Pancreas (tissue), 10 donors: ENCODE results near the gene PHF24. TPM values are rescaled to one million over a fixed set of nuclear protein-coding genes. Genes with fewer than 3 reads are reported as not detected.
A peak's percentile ranks its signal among the peaks of the same experiment; 100 is the strongest.
"Not testable (repeated sequence)": the region's sequence is repeated elsewhere in the genome, so short reads cannot be mapped to it uniquely, and the experiment has no call there.

Experiments
- ATAC-seq, 4 donors: fragments of 200-7000 bp; cut with Tn5 transposase; one replicate each; pipeline versions ENCODE4 v1.8.0 to v1.9.1; 2020; ENCODE audit warnings: mild to moderate bottlenecking in 4 of 4, moderate library complexity in 4 of 4
- DNase-seq, 6 donors: peaks; one replicate each; pipeline ENCODE4 v3.0.0-alpha.2; 2020
- FAIRE-seq: peaks from 2 replicates; lab custom pipeline; 2012; peaks lifted over from hg19 to GRCh38; lab: Jason Lieb, UNC
- H3K27ac ChIP-seq, 4 donors: fragments of 200-600 bp; sonication (generic); 1 replicate in 3 of 4; 2 replicates in 1 of 4; pipeline versions ENCODE4 v1.5.0 to v1.8.0; 2020
- H3K27me3 ChIP-seq, 4 donors: fragments of 200-600 bp; one replicate each; pipeline ENCODE4 v1.8.0; 2021
- H3K36me3 ChIP-seq, 3 donors: fragments of 200-600 bp; sonication (generic) in 1 of 3; one replicate each; pipeline versions ENCODE4 v1.5.0 to v1.8.0; 2020 to 2021
- H3K4me1 ChIP-seq, 3 donors: fragments of 200-600 bp; one replicate each; pipeline ENCODE4 v1.8.0; 2021
- H3K4me3 ChIP-seq, 4 donors: fragments of 200-600 bp; sonication (generic) in 2 of 4; one replicate each; pipeline versions ENCODE4 v1.5.0 to v1.8.0; 2020 to 2021
- H3K9me3 ChIP-seq, 4 donors: fragments of 200-600 bp; one replicate each; pipeline ENCODE4 v1.8.0; 2021
- CTCF ChIP-seq, 4 donors: fragments of 200-600 bp; sonication (generic) in 3 of 4; IDR thresholded peaks; one replicate each; pipeline versions ENCODE4 v1.5.0 to v1.8.0; 2021; ENCODE audit warnings: antibody characterized with exemption in 4 of 4
- WGBS, 2 donors: extraction: QIAGEN DNeasy Blood & Tissue Kit; methylation state at CpG; one replicate each; pipeline ENCODE4 v1.1.7; 2013; 5-methylcytosine and 5-hydroxymethylcytosine counted together
- intact Hi-C, 3 donors: fragments of 100-400 bp; cut with DNase I; formaldehyde crosslinking; loops; one replicate each; pipeline versions ENCODE4 v1.11.1 to v1.14.2; 2022
- polyA plus RNA-seq, 2 donors: library from polyadenylated mRNA; stranded (reverse); fragments of 200-250 nt; gene quantifications; one replicate each; pipeline ENCODE4 v1.2.3, GENCODE V29; 2013
- total RNA-seq, 6 donors: library from RNA; stranded (reverse); fragmentation: NEBNext Ultra II Directional in 4 of 6; extraction: Animal tissue kit (Norgen Biotek cat#: 25700) in 4 of 6; gene quantifications; one replicate each; pipeline versions ENCODE4 v1.2.1 to v1.2.4, GENCODE V29; 2021 to 2023
- donor health status: healthy with polysubstance abuse.
- donor health status: DM: no; HTN: no; CAD: no; lungs with moderate emphysema.
- donor health status: DM: no; HTN: no; CAD: no.
- donor health status: control.
- donor health status: control.
- donor health status: Bipolar disorder and iron deficiency.
- donor health status: DM: yes; HTN: yes; CAD: no.
- donor health status: DM: no; HTN: no; CAD: no.
- donor health status: DM: no; HTN: no; CAD: no.
- donor health status: DM: yes; HTN: yes; CAD: no.

PHF24 gene
- total RNA-seq, result under 1 TPM; 0.03 to 0.32 (median 0.12) TPM
- polyA plus RNA-seq, result under 1 TPM; 0.05 to 0.11 TPM

- ATAC-seq, result peak; percentile 71 to 92 (median 81)
Measured at GRCh38 chr9:34957492-34958410, at the start of gene PHF24. Gene PHF24 (plus strand): TSS chr9:34958285. CDS start chr9:34971299, 13,014 bp downstream.

DNA sequence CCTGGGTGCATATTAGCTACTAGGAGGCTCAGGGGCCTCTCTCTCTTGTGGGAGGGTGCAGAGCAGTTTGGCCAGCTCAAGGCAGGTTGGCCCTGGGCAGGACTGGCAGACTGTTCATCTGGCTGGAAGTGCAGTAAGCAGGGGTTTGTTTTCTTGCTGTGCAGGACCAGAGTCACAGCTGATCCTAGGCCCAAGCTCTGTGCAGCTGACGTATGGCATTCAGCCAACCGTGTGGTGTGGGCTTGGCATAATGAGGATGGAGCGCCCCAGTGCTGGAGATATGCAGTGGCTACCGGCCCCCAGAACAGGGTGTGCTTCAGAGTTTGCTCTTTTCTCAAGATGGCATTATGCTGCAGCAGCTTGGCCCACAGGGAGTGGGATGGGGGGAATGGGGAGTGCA is 31.0 kb upstream of the PHF24 start:
- Histone ChIP-seq H3K9me3 (no peaks in the 10 kb centered on the region), H3K4me1 (no peaks in the 10 kb centered on the region), H3K36me3 (no peaks in the 10 kb centered on the region), H3K4me3 (no peak overlapping the region), H3K27ac (no peak overlapping the region), H3K27me3 (no peaks in the 10 kb centered on the region)
- TF ChIP-seq CTCF (IDR thresholded peaks at IDR 0.05), result no peak
- no peak for ATAC-seq
- 80 to 86% methylated on average over 4 of the region's 4 CpGs for WGBS, 2 donors
- FAIRE-seq, result no peak
- DNase-seq, result no peak
- intact Hi-C loops, result no loop called here

More at GRCh38 chr9:34957492-34958410, at the start of gene PHF24:
- intact Hi-C loops, result no loop called here
- Histone ChIP-seq H3K9me3 (no peaks in the 10 kb centered on the region), H3K4me1 (no peaks in the 10 kb centered on the region), H3K4me3 (peak within 1 kb of the TSS; percentile 15 to 46 (median 36)), H3K27me3 (peaks cover 0 to 5% (median 0%) of the 10 kb centered on the region in 4 donors), H3K27ac (no peak within 1 kb of the TSS), H3K36me3 (no peaks in the 10 kb centered on the region)
- 2 to 3% methylated on average over 54 to 116 of the region's 116 CpGs for WGBS, 2 donors
- no peak for FAIRE-seq
- peak in 2 of 6 donors; percentile 54 to 72 for DNase-seq
- no peak for TF ChIP-seq CTCF (IDR thresholded peaks at IDR 0.05)

DNA sequence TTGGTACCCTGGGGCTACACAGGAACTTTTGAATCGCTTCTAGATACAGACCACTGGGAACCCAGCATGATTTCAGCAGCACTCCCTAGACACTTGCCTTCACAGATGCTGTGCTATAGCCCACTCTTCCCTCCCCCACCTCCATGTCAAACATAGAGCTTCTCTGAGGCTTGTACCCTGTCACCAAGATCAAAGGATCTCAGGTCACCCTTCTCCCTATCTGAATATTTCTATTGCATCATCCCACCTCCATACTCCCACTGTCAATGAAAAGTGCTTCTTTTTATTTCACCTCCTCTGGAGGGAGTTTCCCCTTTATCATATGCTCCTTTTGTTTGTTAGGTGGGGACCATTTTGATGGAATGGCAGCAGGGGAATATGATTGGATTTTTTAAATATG is 29.2 kb upstream of the PHF24 start:
- Histone ChIP-seq H3K9me3 (no peaks in the 10 kb centered on the region), H3K36me3 (no peaks in the 10 kb centered on the region), H3K4me1 (no peaks in the 10 kb centered on the region), H3K27ac (no peak overlapping the region), H3K27me3 (no peaks in the 10 kb centered on the region), H3K4me3 (no peak overlapping the region)
- no peak for FAIRE-seq
- no peak for TF ChIP-seq CTCF (IDR thresholded peaks at IDR 0.05)
- WGBS, 2 donors, result 80 to 94% methylated on average over 1 of the region's 1 CpG
- intact Hi-C loops, result no loop called here
- ATAC-seq, result no peak
- no peak for DNase-seq

DNA sequence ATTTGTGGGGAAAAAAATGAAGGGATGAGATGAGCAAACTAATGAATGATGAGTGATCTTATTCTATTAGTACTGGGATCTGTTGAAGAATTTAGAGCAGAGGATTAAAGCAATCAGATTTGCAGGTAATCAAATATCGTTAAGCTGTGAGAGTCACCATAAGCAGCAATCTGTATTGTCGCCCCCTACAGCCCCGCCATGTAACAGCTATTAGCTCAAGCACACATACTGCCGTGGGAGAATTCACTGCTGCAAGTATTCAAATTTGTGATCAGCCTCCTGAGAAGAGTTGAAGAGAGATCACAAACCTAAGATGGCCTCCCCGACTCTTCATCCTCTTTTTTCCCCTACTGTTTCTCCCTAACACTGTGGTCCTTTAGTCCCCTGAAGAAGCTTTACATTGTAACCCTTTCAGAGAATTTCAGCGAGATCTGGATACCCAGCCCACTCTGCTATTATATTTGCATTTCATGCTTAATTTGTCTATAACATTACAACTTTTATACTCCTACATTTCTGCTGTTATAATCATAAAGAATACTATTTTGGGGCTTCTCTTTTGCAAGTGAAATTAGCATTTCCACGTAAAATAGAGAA is 28.5 kb upstream of the PHF24 start:
- TF ChIP-seq CTCF (IDR thresholded peaks at IDR 0.05), result peak in 3 of 4 donors; percentile 21 to 38 (median 33)
- Histone ChIP-seq H3K27me3 (no peaks in the 10 kb centered on the region), H3K4me1 (no peaks in the 10 kb centered on the region), H3K27ac (no peak overlapping the region), H3K36me3 (no peaks in the 10 kb centered on the region), H3K4me3 (no peak overlapping the region), H3K9me3 (no peaks in the 10 kb centered on the region)
- 26 to 27% methylated on average over 7 of the region's 7 CpGs for WGBS, 2 donors
- ATAC-seq, result peak in 3 of 4 donors; percentile 47 to 83 (median 72)
- DNase-seq, result peak in 3 of 6 donors; percentile 28 to 62 (median 58)
- intact Hi-C loops, result no loop called here
- no peak for FAIRE-seq

- FAIRE-seq, DNase-seq, H3K27ac ChIP-seq, H3K4me1 ChIP-seq, H3K27me3 ChIP-seq, intact Hi-C loops, ATAC-seq, H3K36me3 ChIP-seq, H3K9me3 ChIP-seq, H3K4me3 ChIP-seq: not testable (repeated sequence)
Measured at GRCh38 chr9:34939989-34940388, 18.1 kb upstream of the PHF24 start.
